Stimulated activated CD8-positive, alpha-beta memory T cell treated with anti-CD3 and anti-CD28 coated beads, Interleukin-12 subunit alpha, Interleukin-12 subunit beta, amount 100 ng/mL, for 4 hours (primary cell): ENCODE results near the gene RAI14.
"Not testable (repeated sequence)": the region's sequence is repeated elsewhere in the genome, so short reads cannot be mapped to it uniquely, and the experiment has no call there.

Source experiments
- DNase-seq: peaks from one replicate; pipeline ENCODE4 v3.0.0-alpha.2; 2020; ENCODE audit warnings: low read depth

Gene RAI14

DNA sequence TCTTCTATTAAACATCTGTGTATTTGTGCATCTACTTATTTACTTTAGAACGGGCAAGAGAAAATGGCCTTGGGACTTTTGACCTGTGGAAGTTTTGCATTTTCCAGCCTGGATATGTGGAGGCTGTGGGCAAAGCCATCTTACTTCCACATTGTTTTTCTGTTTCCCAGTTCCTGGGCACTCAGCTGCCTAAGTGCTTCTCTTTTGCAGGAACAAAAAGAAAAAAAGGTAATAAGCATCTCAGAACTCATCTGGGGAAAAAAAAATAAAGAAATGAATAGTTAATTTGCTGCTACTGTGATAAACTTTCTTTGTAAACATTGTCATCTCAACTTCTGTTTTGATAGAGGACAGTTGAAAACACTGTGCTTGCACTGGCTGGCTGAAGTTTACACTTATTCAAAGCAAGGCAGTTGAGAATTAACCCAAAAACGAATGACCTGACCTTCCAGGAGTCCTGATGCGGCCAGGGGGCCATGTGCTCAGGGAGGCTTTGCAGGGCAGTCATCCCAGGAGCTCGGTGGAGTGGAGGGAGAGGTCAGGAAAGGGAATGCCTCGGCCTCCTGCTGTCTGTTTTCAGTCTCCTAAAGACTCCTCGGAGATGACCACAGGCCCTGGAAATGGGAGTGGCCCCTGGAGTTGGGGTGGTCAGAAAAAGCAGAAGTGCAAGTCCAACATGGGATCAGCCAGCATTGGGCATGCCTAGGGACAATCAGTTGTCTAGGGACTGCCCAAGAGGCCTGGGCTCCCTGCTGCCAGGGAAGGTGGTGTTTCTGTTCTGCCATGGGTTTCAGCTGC, 75.5 kb downstream of the RAI14 start:
- DNase-seq, result no peak

GRCh38 chr5:34734326-34734725, 78.2 kb downstream of the RAI14 start:
- DNase-seq, result no peak

DNA sequence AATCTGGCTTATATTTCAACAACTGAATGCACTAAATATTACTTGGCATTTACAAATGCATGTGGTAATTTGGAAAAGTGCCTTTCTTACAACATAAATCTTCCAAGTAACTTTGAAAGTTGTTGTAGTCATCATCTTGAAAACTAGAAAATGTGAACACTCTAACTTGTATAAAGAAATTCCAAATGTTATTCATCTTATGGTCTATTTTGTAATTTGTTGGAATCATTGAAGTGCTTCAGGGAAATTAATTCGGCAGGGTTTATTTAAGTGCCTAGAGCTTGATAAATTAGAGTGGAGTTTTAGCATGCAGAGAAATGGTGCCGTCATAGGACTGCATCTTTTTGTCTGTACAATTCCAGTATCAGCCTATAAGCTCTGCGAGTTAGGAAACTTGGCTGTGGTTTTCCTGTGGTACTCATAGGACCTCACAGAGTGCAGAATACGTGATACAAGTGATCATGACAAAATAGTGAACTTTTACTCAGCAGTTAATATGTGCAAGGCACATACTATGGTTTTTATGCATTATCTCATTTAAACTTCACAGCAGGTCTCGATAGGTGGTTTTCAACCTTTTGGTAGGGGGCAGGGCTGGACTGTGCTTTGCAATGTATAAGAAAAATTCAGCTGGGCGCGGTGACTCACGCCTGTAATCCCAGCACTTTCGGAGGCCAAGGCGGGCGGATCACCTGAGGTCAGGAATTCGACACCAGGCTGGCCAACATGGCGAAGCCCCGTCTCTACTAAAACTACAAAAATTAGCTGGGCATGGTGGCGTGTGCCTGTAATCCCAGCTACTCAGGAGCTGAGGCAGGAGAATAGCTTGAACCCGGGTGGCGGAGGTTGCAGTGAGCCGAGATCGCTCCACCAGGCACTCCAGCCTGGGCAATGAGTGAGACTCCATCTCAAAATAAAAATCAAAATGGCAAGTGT, 79.6 kb downstream of the RAI14 start:
- no peak for DNase-seq

GRCh38 chr5:34736445-34737115, 80.5 kb downstream of the RAI14 start:
- DNase-seq, result no peak

DNA sequence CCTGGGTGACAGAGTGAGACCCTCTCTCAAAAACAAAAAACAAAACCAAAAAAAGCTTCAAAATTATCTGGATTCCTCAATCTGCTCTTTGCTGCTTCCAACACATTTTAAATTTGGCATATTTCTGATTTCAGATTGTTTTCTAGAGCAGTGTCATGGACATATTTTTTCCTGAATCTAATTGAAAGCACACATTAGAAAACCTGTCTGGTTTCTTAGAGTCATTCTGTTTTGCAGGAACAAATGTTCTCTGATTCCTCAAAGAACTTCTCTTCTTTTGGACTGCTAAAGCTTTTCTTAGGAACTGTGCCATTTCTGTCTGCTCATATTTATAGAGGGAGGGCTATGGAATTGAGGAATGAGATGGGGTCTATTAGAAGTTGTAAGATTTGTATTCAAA, 81.6 kb downstream of the RAI14 start:
- no peak for DNase-seq

GRCh38 chr5:34738381-34738780, 82.3 kb downstream of the RAI14 start:
- DNase-seq, result no peak

- no peak for DNase-seq
These were observed 84.3 kb downstream of the RAI14 start for GRCh38 chr5:34740389-34740806.

DNA sequence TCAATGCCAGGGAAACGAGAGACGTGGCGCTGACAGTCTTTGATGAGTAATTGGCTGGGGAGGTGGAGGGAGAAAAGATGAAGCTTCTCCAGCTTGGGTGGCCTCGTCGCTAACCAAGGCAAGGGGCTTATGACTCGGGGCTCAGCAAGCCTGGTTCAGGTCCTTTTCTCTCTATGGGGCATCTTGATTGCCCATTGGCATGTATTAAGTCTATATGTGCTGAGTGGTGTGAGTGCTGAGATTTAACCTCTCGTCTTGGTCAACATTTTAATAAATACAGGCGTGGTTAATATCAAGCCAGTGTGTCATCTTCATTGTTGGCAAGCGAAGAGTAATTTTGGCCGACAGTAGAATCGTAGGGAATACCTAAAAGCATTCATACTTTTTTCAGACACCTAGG, 85.9 kb downstream of the RAI14 start:
- no peak for DNase-seq

DNA sequence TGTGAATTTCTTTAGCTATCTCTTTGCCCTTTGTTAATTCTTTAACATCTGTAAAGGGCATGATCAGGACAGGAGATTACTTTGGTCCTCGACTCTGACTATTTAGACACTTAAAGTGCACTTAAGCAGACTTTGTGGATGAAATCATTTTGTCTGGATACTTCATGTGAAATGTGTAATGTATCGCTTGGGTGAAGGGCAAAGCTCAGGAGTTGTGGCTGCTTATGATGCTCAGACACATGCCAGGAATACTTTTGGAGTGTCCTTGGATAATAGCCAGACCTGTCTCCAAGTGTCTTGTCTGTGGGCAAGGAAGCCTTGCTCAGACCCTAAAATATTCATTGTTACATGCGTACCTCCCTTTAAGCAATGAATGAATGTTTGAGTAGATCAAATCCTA, 87.8 kb downstream of the RAI14 start:
- no peak for DNase-seq

DNA sequence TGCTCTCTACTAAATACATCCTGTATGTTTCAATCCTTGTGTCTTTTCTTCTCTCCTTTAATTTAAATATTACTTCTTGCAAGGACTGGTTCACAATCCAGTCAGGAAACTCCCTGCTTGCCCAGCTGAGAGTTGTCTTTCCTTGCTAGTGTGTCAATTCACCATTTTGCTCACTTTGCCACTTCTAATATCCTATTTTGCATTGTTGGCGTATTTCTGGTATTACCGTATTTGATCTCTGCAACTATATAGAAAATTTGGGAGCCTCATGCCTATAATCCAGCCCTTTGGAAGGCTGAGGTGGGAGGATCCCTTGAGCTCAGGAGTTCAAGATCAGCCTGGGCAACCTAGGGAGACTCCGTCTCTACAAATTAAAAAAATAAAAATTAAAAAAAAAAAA, 92.3 kb downstream of the RAI14 start:
- DNase-seq, result no peak

DNA sequence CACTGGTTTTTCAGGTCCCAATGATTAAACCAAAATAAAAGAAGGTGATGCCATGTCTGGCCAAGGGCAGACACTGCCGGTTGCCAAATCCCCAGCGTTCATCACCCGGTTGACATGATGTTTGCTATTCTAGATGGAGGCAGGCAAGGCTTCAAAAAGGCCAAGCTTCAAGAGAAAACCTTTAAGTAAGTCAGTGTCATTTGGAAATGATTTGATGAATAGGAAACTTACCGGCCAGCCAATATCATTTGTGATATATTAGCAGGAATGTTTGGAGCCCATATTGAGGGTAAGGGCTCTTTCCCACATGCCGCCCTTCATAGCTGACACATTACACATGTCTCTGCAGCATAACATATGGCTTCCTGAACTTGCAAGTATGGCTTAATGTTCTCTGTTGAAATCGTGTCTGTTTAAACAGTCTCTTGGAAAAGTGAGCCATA, 93.3 kb downstream of the RAI14 start:
- DNase-seq, result no peak

DNA sequence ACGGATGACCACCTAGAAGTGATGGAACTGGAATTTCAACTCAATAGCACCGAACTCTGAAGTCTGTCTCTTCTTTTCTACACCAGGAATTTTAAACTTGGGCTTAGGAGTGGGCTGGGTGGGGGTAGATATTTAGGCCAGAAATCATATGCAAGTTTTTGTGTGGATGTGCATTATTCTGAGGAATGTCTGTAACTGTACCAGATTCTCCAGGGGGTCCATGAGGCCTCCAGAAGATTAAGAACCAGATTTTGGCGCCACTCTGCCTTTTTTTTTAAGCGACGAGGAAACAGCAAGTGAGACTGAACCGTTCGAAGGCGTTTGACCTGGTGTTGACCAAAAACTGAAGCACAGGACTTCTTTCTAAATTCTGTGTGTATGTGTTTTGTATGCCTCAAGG, 94.1 kb downstream of the RAI14 start:
- DNase-seq, result no peak

- no peak for DNase-seq
These were observed 95.9 kb downstream of the RAI14 start for GRCh38 chr5:34751807-34752736.

GRCh38 chr5:34753236-34753635, 97.1 kb downstream of the RAI14 start:
- not testable (repeated sequence) for DNase-seq

- DNase-seq, result no peak
These were observed 99.8 kb downstream of the RAI14 start for GRCh38 chr5:34755926-34756325.

GRCh38 chr5:34756781-34757624, 100.9 kb downstream of the RAI14 start:
- DNase-seq, result no peak

DNA sequence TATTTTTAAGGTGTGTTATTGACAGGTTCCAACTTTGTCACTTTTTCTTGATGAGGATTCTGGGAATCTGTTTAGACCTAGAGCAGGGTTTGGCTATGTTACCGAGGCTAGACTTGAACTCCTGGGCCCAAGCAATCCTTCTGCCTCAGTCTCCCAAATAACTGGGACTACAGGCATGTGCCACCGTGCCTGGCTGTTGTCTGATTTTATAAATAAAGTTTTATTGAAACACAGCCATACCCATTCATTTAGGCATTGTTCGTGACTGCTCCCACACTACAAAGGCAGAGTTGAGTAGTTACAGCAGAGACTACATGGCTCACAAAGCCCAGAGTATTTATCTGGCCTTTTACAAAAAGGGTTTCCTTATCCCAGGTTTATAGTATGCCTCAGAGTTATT, 102.4 kb downstream of the RAI14 start:
- DNase-seq, result no peak

DNA sequence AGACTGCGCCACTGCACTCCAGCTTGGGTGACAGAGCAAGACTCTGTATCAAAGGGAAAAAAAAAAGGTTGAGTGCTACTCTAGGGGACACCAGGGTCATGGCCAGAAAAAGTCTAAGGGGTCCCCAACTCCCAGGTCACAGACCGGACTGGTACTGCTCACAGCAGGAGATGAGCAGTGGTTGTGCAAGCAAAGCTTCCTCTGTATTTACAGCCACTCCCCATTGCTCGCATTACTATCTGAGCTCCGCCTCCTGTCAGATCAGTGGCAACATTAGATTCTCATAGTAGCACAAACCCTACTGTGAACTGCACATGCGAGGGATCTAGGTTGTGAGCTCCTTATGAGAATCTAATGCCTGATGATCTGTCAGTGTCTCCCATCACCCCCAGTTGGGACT, 103.1 kb downstream of the RAI14 start:
- DNase-seq, result not testable (repeated sequence)

DNA sequence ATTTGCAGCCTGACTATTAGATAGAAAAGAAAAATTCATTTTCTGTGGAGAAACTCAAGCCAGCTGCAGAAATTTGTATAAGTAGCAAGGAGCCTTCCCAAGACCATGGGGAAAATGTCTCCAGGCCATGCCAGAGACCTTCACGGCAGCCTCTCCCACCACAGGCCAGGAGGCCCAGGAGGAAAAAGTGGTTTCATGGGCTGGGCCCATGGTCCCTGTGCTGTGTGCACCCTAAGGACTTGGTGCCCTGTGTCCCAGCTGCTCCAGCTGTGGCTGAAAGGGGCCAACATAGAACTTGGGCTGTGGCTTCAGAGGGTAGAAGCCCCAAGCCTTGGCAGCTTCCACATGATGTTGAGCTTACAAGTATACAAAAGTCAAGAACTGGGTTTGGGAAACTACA, 109.5 kb downstream of the RAI14 start:
- DNase-seq, result no peak

DNA sequence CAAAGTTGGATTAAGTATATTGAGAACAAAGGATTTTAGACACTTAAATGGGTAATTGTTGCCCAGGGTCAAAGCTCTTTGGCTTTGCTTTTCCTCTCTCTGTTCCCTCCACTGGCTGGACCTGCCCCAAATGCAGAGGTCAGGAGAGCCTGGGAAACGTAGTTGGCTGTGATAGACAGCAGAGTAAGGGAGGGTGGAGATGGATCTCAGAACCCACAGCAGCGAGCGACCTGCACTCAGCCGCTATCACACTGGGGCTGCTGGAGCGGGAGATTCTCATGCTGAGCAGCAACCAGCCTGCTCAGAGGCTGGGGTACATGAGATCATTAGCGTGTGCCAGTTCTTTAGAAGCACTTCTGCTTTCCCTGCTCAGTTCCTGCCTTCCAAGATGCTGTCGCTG, 111.1 kb downstream of the RAI14 start:
- no peak for DNase-seq
